Measurements from ENCODE around the gene PTGER1. TPM values are rescaled to one million over a fixed set of nuclear protein-coding genes. Genes with fewer than 3 reads are reported as not detected.

PTGER1 gene
- total RNA-seq, 1 experiment from 2014 or later = 2.2 TPM

DNA sequence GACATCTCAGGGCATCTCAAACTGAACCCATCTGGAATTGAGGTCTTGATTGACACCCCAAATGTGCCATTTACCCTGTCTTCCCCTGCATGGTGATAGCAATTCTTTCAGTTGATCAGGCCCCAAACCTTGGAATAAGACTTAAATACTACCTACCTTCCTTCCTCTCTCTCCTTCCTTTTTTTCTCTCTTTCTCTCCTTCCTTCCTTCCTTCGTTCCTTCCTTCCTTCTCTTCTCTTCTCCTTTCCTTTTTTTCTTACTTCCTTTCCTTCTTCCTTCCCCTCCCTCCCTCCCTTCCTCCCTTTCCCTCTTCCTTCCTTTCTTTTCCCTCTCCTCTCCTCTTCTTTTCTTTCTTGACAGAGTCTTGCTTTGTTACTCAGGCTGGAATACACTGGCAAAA lies 28.1 kb upstream of the PTGER1 start:
- Histone ChIP-seq H3K9me2 (replicated peaks; ENCODE audit: low read length) (no peaks in the 10 kb centered on the region), H3K27me3 (ENCODE audit: low read length) (no peaks in the 10 kb centered on the region), H3K36me3 (ENCODE audit: low read depth, low read length) (no peaks in the 10 kb centered on the region), H3K9ac (ENCODE audit: low read length) (no peak overlapping the region), H3F3A (ENCODE audit: low read length, unreplicated experiment) (peaks cover 13% of the 10 kb centered on the region), H3K79me2 (ENCODE audit: low read length) (no peaks in the 10 kb centered on the region), H3K4me3 (ENCODE audit: low read length) (no peak overlapping the region), H3K4me2 (ENCODE audit: low read length) (no peak overlapping the region), H4K20me1 (ENCODE audit: low read length) (no peaks in the 10 kb centered on the region), H3K4me1 (ENCODE audit: insufficient read depth, low read length) (peaks cover 54% of the 10 kb centered on the region), H3K9me3 (ENCODE audit: low read length) (no peaks in the 10 kb centered on the region), H3K27ac (ENCODE audit: low read length) (no peak overlapping the region), H2AFZ (ENCODE audit: low read length) (no peak overlapping the region)
- ChIA-PET CTCF (no interaction called here), POLR2A (ENCODE audit: unreplicated experiment) (no interaction called here)
- BruUV-seq (replicated peaks) = no TSS peak
- intact Hi-C loops (cut with micrococcal nuclease) = no loop called here
- ATAC-seq = no peak
- no peak for DNase-seq
- TF ChIP-seq, protein P1, sequence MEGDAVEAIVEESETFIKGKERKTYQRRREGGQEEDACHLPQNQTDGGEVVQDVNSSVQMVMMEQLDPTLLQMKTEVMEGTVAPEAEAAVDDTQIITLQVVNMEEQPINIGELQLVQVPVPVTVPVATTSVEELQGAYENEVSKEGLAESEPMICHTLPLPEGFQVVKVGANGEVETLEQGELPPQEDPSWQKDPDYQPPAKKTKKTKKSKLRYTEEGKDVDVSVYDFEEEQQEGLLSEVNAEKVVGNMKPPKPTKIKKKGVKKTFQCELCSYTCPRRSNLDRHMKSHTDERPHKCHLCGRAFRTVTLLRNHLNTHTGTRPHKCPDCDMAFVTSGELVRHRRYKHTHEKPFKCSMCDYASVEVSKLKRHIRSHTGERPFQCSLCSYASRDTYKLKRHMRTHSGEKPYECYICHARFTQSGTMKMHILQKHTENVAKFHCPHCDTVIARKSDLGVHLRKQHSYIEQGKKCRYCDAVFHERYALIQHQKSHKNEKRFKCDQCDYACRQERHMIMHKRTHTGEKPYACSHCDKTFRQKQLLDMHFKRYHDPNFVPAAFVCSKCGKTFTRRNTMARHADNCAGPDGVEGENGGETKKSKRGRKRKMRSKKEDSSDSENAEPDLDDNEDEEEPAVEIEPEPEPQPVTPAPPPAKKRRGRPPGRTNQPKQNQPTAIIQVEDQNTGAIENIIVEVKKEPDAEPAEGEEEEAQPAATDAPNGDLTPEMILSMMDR (conservative IDR thresholded peaks at IDR 0.05; ENCODE audit: low read depth, low read length) = no peak
- TF ChIP-seq EZH2 (IDR thresholded peaks at IDR 0.05; ENCODE audit: low read length, unreplicated experiment) = no peak

DNA sequence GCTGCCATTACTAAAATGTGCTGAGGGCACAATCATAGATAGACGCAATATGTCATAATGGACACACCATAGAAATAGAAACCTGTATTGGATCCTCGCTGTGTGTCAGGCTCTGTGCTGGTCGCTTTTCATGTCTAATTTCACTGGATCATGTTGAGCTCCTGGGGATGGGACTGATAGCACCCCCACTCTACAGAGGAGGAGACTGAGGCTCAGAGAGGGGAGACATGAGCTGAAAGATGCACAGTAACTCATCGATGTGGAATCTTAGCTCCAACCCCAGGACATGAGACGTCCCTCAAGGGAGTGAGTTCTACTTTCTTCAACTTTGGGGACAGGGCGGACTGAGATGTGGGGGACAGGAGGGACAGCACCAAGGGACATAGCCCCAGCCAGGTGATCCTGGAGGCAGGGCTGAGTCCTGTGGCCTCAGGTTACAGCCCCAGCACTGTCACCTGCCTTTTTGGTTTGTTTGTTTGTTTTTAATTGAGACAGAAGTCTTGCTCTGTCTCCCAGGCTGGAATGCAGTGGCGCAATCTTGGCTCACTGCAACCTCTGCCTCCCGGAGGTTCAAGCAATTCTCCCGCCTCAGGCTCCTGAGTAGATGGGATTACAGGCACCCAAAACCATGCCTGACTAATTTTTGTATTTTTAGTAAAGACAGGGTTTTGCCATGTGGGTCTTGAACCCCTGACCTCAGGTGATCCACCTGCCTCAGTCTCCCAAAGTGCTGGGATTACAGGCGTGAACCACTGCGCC lies 27.4 kb upstream of the PTGER1 start:
- no peaks in the 10 kb centered on the region for H3K9me3 ChIP-seq (ENCODE audit: low read length)
- H3K27me3 ChIP-seq (ENCODE audit: low read length) = no peaks in the 10 kb centered on the region
- BruUV-seq (replicated peaks) = no TSS peak
- POLR2A ChIA-PET (ENCODE audit: unreplicated experiment) = no interaction called here
- H3K4me3 ChIP-seq (ENCODE audit: low read length) = no peak overlapping the region
- TF ChIP-seq EZH2 (IDR thresholded peaks at IDR 0.05; ENCODE audit: low read length, unreplicated experiment) (no peak), EZH2phosphoT487 (IDR thresholded peaks at IDR 0.05; ENCODE audit: borderline replicate concordance, low read length) (no peak)
- TF ChIP-seq, protein P1 (conservative IDR thresholded peaks at IDR 0.05; ENCODE audit: low read depth, low read length) = no peak
- peak overlapping the region; percentile 8; the same call in 1 of the 2 replicates for H3K4me2 ChIP-seq (ENCODE audit: low read length)
- CTCF ChIA-PET = no interaction called here
- intact Hi-C loops (cut with micrococcal nuclease) = no loop called here
- H3K79me2 ChIP-seq (ENCODE audit: low read length) = no peaks in the 10 kb centered on the region
- peaks cover 51% of the 10 kb centered on the region for H3K4me1 ChIP-seq (ENCODE audit: insufficient read depth, low read length)
- H3K27ac ChIP-seq (ENCODE audit: low read length) = no peak overlapping the region
- 0 out of 2 replicates have a peak overlapping the region, but pooled peaks have one; percentile 7 for H2AFZ ChIP-seq (ENCODE audit: low read length)
- no peaks in the 10 kb centered on the region for H3K36me3 ChIP-seq (ENCODE audit: low read depth, low read length)
- DNase-seq (peak; percentile 76), ATAC-seq (no peak)
- peaks cover 13% of the 10 kb centered on the region for H3F3A ChIP-seq (ENCODE audit: low read length, unreplicated experiment)
- H3K9ac ChIP-seq (ENCODE audit: low read length) = no peak overlapping the region
- no peaks in the 10 kb centered on the region for H4K20me1 ChIP-seq (ENCODE audit: low read length)
- no peaks in the 10 kb centered on the region for H3K9me2 ChIP-seq (replicated peaks; ENCODE audit: low read length)
